ENCODE measurements around the gene SLC22A15. TPM values are rescaled to one million over a fixed set of nuclear protein-coding genes. Genes with fewer than 3 reads are reported as not detected.
"Not testable (repeated sequence)": the region's sequence is repeated elsewhere in the genome, so short reads cannot be mapped to it uniquely, and the experiment has no call there.

SLC22A15 gene
- total RNA-seq, 6 experiments from 2014 or later, result 0.11 to 6.8 (median 2.3) TPM

- H3K27ac ChIP-seq, result no peak overlapping the region
- 95% methylated on average over 4 of the region's 4 CpGs for WGBS (ENCODE audit: insufficient coverage, low coverage, low lambda C conversion rate, missing lambda C conversion rate)
- intact Hi-C loops (cut with DNase I), result no loop called here
- no peak for TF ChIP-seq CTCF (IDR thresholded peaks at IDR 0.05)
- no peak for TF ChIP-seq POLR2A (IDR thresholded peaks at IDR 0.05)
- ATAC-seq, result no peak
- H3K36me3 ChIP-seq, result no peaks in the 10 kb centered on the region
- no peaks in the 10 kb centered on the region for H3K27me3 ChIP-seq
- H3K4me1 ChIP-seq, result no peaks in the 10 kb centered on the region
- no peak for DNase-seq
- no peak overlapping the region for H3K4me3 ChIP-seq
- H3K9me3 ChIP-seq, result no peaks in the 10 kb centered on the region
Measured at GRCh38 chr1:116044071-116044470, 67.8 kb downstream of the SLC22A15 start.

GRCh38 chr1:116046933-116047332 is 70.6 kb downstream of the SLC22A15 start:
- DNase-seq; H3K36me3 ChIP-seq; H3K4me1 ChIP-seq; H3K27ac ChIP-seq; ATAC-seq; intact Hi-C loops (cut with DNase I); H3K27me3 ChIP-seq; H3K9me3 ChIP-seq; H3K4me3 ChIP-seq: not testable (repeated sequence)
- 92% methylated on average over 7 of the region's 8 CpGs for WGBS (ENCODE audit: insufficient coverage, low coverage, low lambda C conversion rate, missing lambda C conversion rate)

GRCh38 chr1:116051896-116052295 is 75.6 kb downstream of the SLC22A15 start:
- not testable (repeated sequence) for DNase-seq

GRCh38 chr1:116062201-116062600 is 85.9 kb downstream of the SLC22A15 start:
- WGBS (ENCODE audit: insufficient coverage, low coverage, low lambda C conversion rate, missing lambda C conversion rate), result 53% methylated on average over 1 of the region's 1 CpG
- DNase-seq (no peak), ATAC-seq (no peak)
- TF ChIP-seq POLR2A (IDR thresholded peaks at IDR 0.05) (no peak), CTCF (IDR thresholded peaks at IDR 0.05) (no peak)
- intact Hi-C loops (cut with DNase I), result no loop called here
- Histone ChIP-seq H3K4me3 (no peak overlapping the region), H3K36me3 (no peaks in the 10 kb centered on the region), H3K27me3 (no peaks in the 10 kb centered on the region), H3K9me3 (peaks cover 0 to 4% (median 0%) of the 10 kb centered on the region in 4 donors), H3K4me1 (no peaks in the 10 kb centered on the region), H3K27ac (no peak overlapping the region)

More at GRCh38 chr1:116051896-116052295, 75.6 kb downstream of the SLC22A15 start:
- ATAC-seq; H3K27ac ChIP-seq; H3K9me3 ChIP-seq; H3K36me3 ChIP-seq; H3K27me3 ChIP-seq; H3K4me1 ChIP-seq; H3K4me3 ChIP-seq; intact Hi-C loops (cut with DNase I): not testable (repeated sequence)
- 94% methylated on average over 5 of the region's 16 CpGs for WGBS (ENCODE audit: insufficient coverage, low coverage, low lambda C conversion rate, missing lambda C conversion rate)

- DNase-seq (no peak), ATAC-seq (no peak)
- no peak overlapping the region for H3K4me3 ChIP-seq
- no peaks in the 10 kb centered on the region for H3K4me1 ChIP-seq
- intact Hi-C loops (cut with DNase I), result no loop called here
- no peak overlapping the region for H3K27ac ChIP-seq
- 53% methylated on average over 2 of the region's 2 CpGs for WGBS (ENCODE audit: insufficient coverage, low coverage, low lambda C conversion rate, missing lambda C conversion rate)
- no peaks in the 10 kb centered on the region for H3K9me3 ChIP-seq
- H3K27me3 ChIP-seq, result no peaks in the 10 kb centered on the region
- no peaks in the 10 kb centered on the region for H3K36me3 ChIP-seq
- TF ChIP-seq POLR2A (IDR thresholded peaks at IDR 0.05) (no peak), CTCF (IDR thresholded peaks at IDR 0.05) (no peak)
Measured at GRCh38 chr1:116064616-116065015, 88.3 kb downstream of the SLC22A15 start.

Data from right lobe of liver (tissue), 6 donors.